Fibroblast of lung (primary cell): ENCODE results near the gene ERBB4. TPM values are rescaled to one million over a fixed set of nuclear protein-coding genes. Genes with fewer than 3 reads are reported as not detected.

ENCODE experiments used
- DNase-seq, 2 donors: peaks; one replicate each; pipeline versions ENCODE4 v3.0.0 to v3.0.0-alpha.2; 2010; ENCODE audit warnings: low read depth in 2 of 2
- H2AFZ ChIP-seq: 2 replicates; pipeline ENCODE4 v1.5.1; 2012; ENCODE audit warnings: low read length, control low read depth, inconsistent platforms
- H3K27ac ChIP-seq: 2 replicates; pipeline ENCODE4 v1.5.1; 2011; ENCODE audit warnings: low read length, control low read depth; ENCODE audit not compliant: insufficient read depth
- H3K27me3 ChIP-seq: 2 replicates; pipeline ENCODE4 v1.5.1; 2011; ENCODE audit warnings: mild to moderate bottlenecking, low read length; ENCODE audit not compliant: control insufficient read depth, insufficient read depth
- H3K36me3 ChIP-seq: 2 replicates; pipeline ENCODE4 v1.5.1; 2011; ENCODE audit warnings: low read length; ENCODE audit not compliant: control insufficient read depth, insufficient read depth
- H3K4me1 ChIP-seq: 2 replicates; pipeline ENCODE4 v1.5.1; 2011; ENCODE audit warnings: low read length; ENCODE audit not compliant: control insufficient read depth, insufficient read depth; ENCODE audit errors: extremely low read depth
- H3K4me2 ChIP-seq: 2 replicates; pipeline ENCODE4 v1.5.1; 2011; ENCODE audit warnings: low read length, control low read depth; ENCODE audit not compliant: insufficient read depth; ENCODE audit errors: extremely low read depth
- H3K4me3 ChIP-seq, 4 experiments: fragments of 200-600 bp in 1 of 4; sonication (generic) in 1 of 4; replicated peaks in 1 of 4; 2 replicates each; pipeline ENCODE4 v1.5.1; 2011 to 2016; ENCODE audit warnings: low read length in 4 of 4, low read depth in 3 of 4, mild to moderate bottlenecking in 3 of 4, control low read depth in 2 of 4, inconsistent platforms in 1 of 4, mixed read lengths in 1 of 4; ENCODE audit not compliant: insufficient read depth in 1 of 4; ENCODE audit errors: control extremely low read depth in 1 of 4
- H3K79me2 ChIP-seq: 2 replicates; pipeline ENCODE4 v1.5.1; 2012; ENCODE audit warnings: mild to moderate bottlenecking, low read length, inconsistent platforms; ENCODE audit not compliant: control insufficient read depth, insufficient read depth
- H3K9ac ChIP-seq: 2 replicates; pipeline ENCODE4 v1.5.1; 2011; ENCODE audit warnings: mild to moderate bottlenecking, low read length, control low read depth; ENCODE audit not compliant: insufficient read depth
- H3K9me3 ChIP-seq: 2 replicates; pipeline ENCODE4 v1.5.1; 2012; ENCODE audit warnings: low read depth, low read length; ENCODE audit not compliant: control insufficient read depth, insufficient read depth
- H4K20me1 ChIP-seq: 2 replicates; pipeline ENCODE4 v1.5.1; 2011; ENCODE audit warnings: low read length; ENCODE audit not compliant: control insufficient read depth, insufficient read depth; ENCODE audit errors: extremely low read depth
- CTCF ChIP-seq, 2 donors: IDR thresholded peaks in 1 of 2; conservative IDR thresholded peaks in 1 of 2; 1 replicate in 1 of 2; 2 replicates in 1 of 2; pipeline ENCODE4 v1.5.1; 2011 to 2012; ENCODE audit warnings: low read length in 2 of 2, control low read depth in 1 of 2, inconsistent platforms in 1 of 2, low read depth in 1 of 2, mild to moderate bottlenecking in 1 of 2
- EZH2 ChIP-seq: IDR thresholded peaks from 2 replicates; pipeline ENCODE4 v1.5.1; 2012; ENCODE audit warnings: low read length, control low read depth, mild to moderate bottlenecking; ENCODE audit errors: missing control alignments
- polyA plus RNA-seq, 2 donors: library from polyadenylated mRNA; depleted of rRNA in 1 of 2; stranded (reverse) in 1 of 2; unstranded in 1 of 2; fragments of >200 nt; gene quantifications; 2 replicates each; pipeline ENCODE4 v1.2.1, GENCODE V29; 2011 to 2012; ENCODE audit warnings: missing spikeins in 1 of 2
- total RNA-seq: library from RNA; depleted of rRNA; stranded (reverse); fragments of >200 nt; gene quantifications from 2 replicates; pipeline ENCODE4 v1.2.1, GENCODE V29; 2014

The ERBB4 gene
- total and polyA plus RNA-seq, 2 donors (not counting 1 experiment from before 2014, with no cell fraction given), result 0.08 to 0.17 TPM

- no peaks in the 10 kb centered on the region for H4K20me1 ChIP-seq
- TF ChIP-seq CTCF (conservative IDR thresholded peaks at IDR 0.05 in 1 of 2, IDR thresholded peaks at IDR 0.05 in 1 of 2; ENCODE audit: low read depth in 1 of 2, low read length in 2 of 2), result no peak
- TF ChIP-seq EZH2, result no peak
These were observed 243.0 kb downstream of the ERBB4 start for GRCh38 chr2:212295571-212295970.

GRCh38 chr2:212294816-212295215 is 243.8 kb downstream of the ERBB4 start:
- Histone ChIP-seq H3K27ac (no peak overlapping the region), H3K79me2 (no peaks in the 10 kb centered on the region)

More at GRCh38 chr2:212295571-212295970, 243.0 kb downstream of the ERBB4 start:
- Histone ChIP-seq H3K27me3 (no peaks in the 10 kb centered on the region), H3K79me2 (no peaks in the 10 kb centered on the region), H3K27ac (no peak overlapping the region), H3K4me2 (no peak overlapping the region), H3K9ac (no peak overlapping the region), H2AFZ (no peak overlapping the region), H3K4me3 (no peak overlapping the region), H3K36me3 (no peaks in the 10 kb centered on the region), H3K9me3 (no peaks in the 10 kb centered on the region), H3K4me1 (no peaks in the 10 kb centered on the region)
- DNase-seq, result no peak

GRCh38 chr2:212289301-212289700 is 249.3 kb downstream of the ERBB4 start:
- H3K9me3 ChIP-seq, result no peaks in the 10 kb centered on the region
- H3K9ac ChIP-seq, result no peak overlapping the region
- no peaks in the 10 kb centered on the region for H3K4me1 ChIP-seq
- no peak overlapping the region for H3K4me3 ChIP-seq
- no peak overlapping the region for H2AFZ ChIP-seq
- TF ChIP-seq EZH2, result no peak
- no peak for TF ChIP-seq CTCF (conservative IDR thresholded peaks at IDR 0.05 in 1 of 2, IDR thresholded peaks at IDR 0.05 in 1 of 2; ENCODE audit: low read depth in 1 of 2, low read length in 2 of 2)
- no peak for DNase-seq
- no peak overlapping the region for H3K27ac ChIP-seq
- no peaks in the 10 kb centered on the region for H3K27me3 ChIP-seq
- no peaks in the 10 kb centered on the region for H3K36me3 ChIP-seq
- H4K20me1 ChIP-seq, result no peaks in the 10 kb centered on the region
- no peaks in the 10 kb centered on the region for H3K79me2 ChIP-seq
- H3K4me2 ChIP-seq, result no peak overlapping the region

More at GRCh38 chr2:212294816-212295215, 243.8 kb downstream of the ERBB4 start:
- Histone ChIP-seq H3K27me3 (no peaks in the 10 kb centered on the region), H2AFZ (no peak overlapping the region), H3K4me2 (no peak overlapping the region), H3K4me1 (no peaks in the 10 kb centered on the region), H4K20me1 (no peaks in the 10 kb centered on the region), H3K9ac (no peak overlapping the region), H3K4me3 (no peak overlapping the region), H3K9me3 (no peaks in the 10 kb centered on the region), H3K36me3 (no peaks in the 10 kb centered on the region)
- no peak for DNase-seq
- no peak for TF ChIP-seq CTCF (conservative IDR thresholded peaks at IDR 0.05 in 1 of 2, IDR thresholded peaks at IDR 0.05 in 1 of 2; ENCODE audit: low read depth in 1 of 2, low read length in 2 of 2)
- TF ChIP-seq EZH2, result no peak
